Measurements from ENCODE around the gene CDK5R2. TPM values are rescaled to one million over a fixed set of nuclear protein-coding genes. Genes with fewer than 3 reads are reported as not detected.

The CDK5R2 gene
- total RNA-seq, 1 experiment from 2014 or later = 0.44 TPM

DNA sequence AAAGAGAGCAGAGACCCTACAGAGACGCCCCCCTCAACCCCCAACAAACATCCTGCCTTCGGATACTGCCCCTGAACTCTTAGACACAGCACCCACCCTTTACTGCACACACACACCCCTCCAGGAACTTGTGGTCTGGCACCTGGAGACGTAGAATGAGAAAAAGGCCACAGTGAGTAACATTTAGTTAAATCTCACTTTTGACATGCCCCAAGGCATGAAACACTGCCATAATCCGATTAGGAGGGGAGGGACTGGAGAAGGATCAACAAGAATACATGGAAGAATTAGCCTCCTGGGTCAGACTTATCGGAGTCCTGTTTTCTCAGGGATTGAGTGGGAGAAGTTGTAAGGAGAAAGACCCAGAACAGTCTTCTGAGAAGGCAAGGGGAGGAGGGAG is 4.1 kb downstream of the CDK5R2 start:
- Histone ChIP-seq H3K9ac (ENCODE audit: low read length) (no peak overlapping the region), H3K27ac (ENCODE audit: low read depth, low read length) (no peak overlapping the region), H3K9me2 (ENCODE audit: insufficient read depth) (no peaks in the 10 kb centered on the region), H3K4me3 (replicated peaks in 1 of 2; ENCODE audit: low read depth in 1 of 2, low read length in 2 of 2) (peak overlapping the region; percentile 2 to 42; a peak in 2 of 4 replicates), H4K20me1 (ENCODE audit: insufficient read depth) (no peaks in the 10 kb centered on the region), H3K4me2 (ENCODE audit: low read length) (peak overlapping the region; percentile 66), H3K9me3 (ENCODE audit: control insufficient read depth in 1 of 2, insufficient read depth in 1 of 2, low read depth in 1 of 2, low read length in 2 of 2) (no peaks in the 10 kb centered on the region), H3K4me1 (ENCODE audit: control insufficient read depth in 1 of 2, insufficient read depth in 2 of 2, low read length in 2 of 2) (peaks cover 0 to 31% of the 10 kb centered on the region in 2 experiments; a peak in 2 of 4 replicates), H3K27me3 (ENCODE audit: insufficient read depth, low read length) (peaks cover 11% of the 10 kb centered on the region; the same call in 1 of the 2 replicates), H3K36me3 (ENCODE audit: control insufficient read depth in 1 of 2, insufficient read depth in 2 of 2, low read length in 2 of 2) (no peaks in the 10 kb centered on the region), H3K79me2 (ENCODE audit: insufficient read depth, low read length) (no peaks in the 10 kb centered on the region), H2AFZ (ENCODE audit: low read depth, low read length, poor library complexity, severe bottlenecking) (peak overlapping the region; percentile 4)
- no TSS peak for BruUV-seq (replicated peaks)
- TF ChIP-seq, protein P1, sequence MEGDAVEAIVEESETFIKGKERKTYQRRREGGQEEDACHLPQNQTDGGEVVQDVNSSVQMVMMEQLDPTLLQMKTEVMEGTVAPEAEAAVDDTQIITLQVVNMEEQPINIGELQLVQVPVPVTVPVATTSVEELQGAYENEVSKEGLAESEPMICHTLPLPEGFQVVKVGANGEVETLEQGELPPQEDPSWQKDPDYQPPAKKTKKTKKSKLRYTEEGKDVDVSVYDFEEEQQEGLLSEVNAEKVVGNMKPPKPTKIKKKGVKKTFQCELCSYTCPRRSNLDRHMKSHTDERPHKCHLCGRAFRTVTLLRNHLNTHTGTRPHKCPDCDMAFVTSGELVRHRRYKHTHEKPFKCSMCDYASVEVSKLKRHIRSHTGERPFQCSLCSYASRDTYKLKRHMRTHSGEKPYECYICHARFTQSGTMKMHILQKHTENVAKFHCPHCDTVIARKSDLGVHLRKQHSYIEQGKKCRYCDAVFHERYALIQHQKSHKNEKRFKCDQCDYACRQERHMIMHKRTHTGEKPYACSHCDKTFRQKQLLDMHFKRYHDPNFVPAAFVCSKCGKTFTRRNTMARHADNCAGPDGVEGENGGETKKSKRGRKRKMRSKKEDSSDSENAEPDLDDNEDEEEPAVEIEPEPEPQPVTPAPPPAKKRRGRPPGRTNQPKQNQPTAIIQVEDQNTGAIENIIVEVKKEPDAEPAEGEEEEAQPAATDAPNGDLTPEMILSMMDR (IDR thresholded peaks at IDR 0.05 in 2 of 3, conservative IDR thresholded peaks at IDR 0.05 in 1 of 3; ENCODE audit: borderline replicate concordance in 1 of 3, insufficient read depth in 1 of 3, low read depth in 2 of 3, low read length in 2 of 3) = no peak
- TF ChIP-seq YY1 (IDR thresholded peaks at IDR 0.05; ENCODE audit: extremely low read depth, insufficient replicate concordance, low read depth, low read length) (no peak), RAD21 (IDR thresholded peaks at IDR 0.05; ENCODE audit: low read depth) (no peak), EGR1 (IDR thresholded peaks at IDR 0.05; ENCODE audit: low read depth) (no peak), POLR2AphosphoS5 (IDR thresholded peaks at IDR 0.05; ENCODE audit: low read depth, low read length) (no peak), JUND (IDR thresholded peaks at IDR 0.05) (no peak)
- no peak for DNase-seq (ENCODE audit: low read depth, low spot score)
- intact Hi-C loops (cut with micrococcal nuclease) = no loop called here
- POLR2A ChIA-PET = no interaction called here
- CTCF ChIA-PET = interaction anchor here (0.8 to 1.0 kb wide), 3 partner anchors 10 to 65 kb away, joined by 3 to 4 read pairs (median 4); no protein-coding TSS in a partner anchor
- no peak for ATAC-seq
- RAD21 ChIA-PET (ENCODE audit: low non-redundant PET in 1 of 2, low total read pairs in 2 of 2, uncharacterized antibody in 2 of 2, unreplicated experiment in 2 of 2) = no interaction called here

Data from HCT116 (cell line).